GM13976 (cell line): ENCODE results near the gene SHC3.

Source experiments
- DNase-seq: peaks from one replicate; pipeline ENCODE4 v3.0.0; 2012; ENCODE audit warnings: low spot score
- in situ Hi-C: fragments of 300-500 bp; cut with MboI; formaldehyde crosslinking; loops from one replicate; pipeline ENCODE4 v1.12.0; 2022; ENCODE audit warnings: low sequenced_read_pairs, mixed read lengths, inconsistent platforms; ENCODE audit not compliant: unreplicated experiment
- TF ChIP-seq, protein P1 (sequence below): IDR thresholded peaks from 2 replicates; pipeline ENCODE4 v1.5.1; 2012; ENCODE audit warnings: borderline replicate concordance, mild to moderate bottlenecking; ENCODE audit not compliant: insufficient read depth; ENCODE audit errors: extremely low read depth, missing control alignments, control extremely low read depth

Gene SHC3

DNA sequence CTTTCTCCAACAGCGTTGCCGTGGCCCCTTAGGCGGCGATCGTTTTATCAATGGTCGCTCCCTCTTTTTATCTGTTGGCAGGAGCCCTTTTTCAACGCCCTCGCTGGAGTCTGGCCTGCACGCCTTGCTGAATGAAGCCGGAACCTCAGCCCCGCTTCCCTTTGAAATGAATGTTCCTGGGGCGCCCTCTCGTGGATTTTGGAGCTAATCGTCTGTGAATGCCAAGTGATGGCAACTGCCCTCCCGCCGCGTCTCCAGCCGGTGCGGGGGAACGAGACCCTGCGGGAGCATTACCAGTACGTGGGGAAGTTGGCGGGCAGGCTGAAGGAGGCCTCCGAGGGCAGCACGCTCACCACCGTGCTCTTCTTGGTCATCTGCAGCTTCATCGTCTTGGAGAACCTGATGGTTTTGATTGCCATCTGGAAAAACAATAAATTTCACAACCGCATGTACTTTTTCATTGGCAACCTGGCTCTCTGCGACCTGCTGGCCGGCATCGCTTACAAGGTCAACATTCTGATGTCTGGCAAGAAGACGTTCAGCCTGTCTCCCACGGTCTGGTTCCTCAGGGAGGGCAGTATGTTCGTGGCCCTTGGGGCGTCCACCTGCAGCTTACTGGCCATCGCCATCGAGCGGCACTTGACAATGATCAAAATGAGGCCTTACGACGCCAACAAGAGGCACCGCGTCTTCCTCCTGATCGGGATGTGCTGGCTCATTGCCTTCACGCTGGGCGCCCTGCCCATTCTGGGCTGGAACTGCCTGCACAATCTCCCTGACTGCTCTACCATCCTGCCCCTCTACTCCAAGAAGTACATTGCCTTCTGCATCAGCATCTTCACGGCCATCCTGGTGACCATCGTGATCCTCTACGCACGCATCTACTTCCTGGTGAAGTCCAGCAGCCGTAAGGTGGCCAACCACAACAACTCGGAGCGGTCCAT lies 177.4 kb downstream of the SHC3 start:
- in situ Hi-C loops, result loop anchor here (10.0 kb wide), 1 partner anchor 406 kb away; no protein-coding TSS in a partner anchor
- TF ChIP-seq, protein P1, sequence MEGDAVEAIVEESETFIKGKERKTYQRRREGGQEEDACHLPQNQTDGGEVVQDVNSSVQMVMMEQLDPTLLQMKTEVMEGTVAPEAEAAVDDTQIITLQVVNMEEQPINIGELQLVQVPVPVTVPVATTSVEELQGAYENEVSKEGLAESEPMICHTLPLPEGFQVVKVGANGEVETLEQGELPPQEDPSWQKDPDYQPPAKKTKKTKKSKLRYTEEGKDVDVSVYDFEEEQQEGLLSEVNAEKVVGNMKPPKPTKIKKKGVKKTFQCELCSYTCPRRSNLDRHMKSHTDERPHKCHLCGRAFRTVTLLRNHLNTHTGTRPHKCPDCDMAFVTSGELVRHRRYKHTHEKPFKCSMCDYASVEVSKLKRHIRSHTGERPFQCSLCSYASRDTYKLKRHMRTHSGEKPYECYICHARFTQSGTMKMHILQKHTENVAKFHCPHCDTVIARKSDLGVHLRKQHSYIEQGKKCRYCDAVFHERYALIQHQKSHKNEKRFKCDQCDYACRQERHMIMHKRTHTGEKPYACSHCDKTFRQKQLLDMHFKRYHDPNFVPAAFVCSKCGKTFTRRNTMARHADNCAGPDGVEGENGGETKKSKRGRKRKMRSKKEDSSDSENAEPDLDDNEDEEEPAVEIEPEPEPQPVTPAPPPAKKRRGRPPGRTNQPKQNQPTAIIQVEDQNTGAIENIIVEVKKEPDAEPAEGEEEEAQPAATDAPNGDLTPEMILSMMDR, result peak; percentile 59
- DNase-seq, result peak; percentile 84

DNA sequence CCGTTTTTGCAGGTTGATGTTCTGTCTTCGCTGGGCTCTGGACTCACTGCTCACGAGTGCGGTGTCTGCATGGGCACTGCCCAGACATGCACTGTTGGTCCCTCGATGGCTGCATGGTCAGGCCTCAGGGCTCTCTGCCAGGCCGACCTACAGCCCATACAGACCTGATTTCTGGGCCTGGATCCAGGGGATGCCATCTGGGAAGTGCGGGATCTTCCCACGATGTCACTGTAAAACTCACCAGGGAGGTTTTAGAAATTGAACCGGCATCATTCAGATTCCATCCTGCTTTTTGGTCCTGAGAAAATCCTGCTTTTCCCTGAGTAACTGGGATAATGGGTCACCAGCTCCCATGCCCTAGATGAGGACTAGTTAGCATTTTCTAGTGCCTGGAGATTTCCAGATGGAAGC lies 178.2 kb downstream of the SHC3 start:
- DNase-seq, result no peak
- TF ChIP-seq, protein P1, result no peak
- in situ Hi-C loops, result loop anchor here (10.0 kb wide), 1 partner anchor 406 kb away; no protein-coding TSS in a partner anchor

DNA sequence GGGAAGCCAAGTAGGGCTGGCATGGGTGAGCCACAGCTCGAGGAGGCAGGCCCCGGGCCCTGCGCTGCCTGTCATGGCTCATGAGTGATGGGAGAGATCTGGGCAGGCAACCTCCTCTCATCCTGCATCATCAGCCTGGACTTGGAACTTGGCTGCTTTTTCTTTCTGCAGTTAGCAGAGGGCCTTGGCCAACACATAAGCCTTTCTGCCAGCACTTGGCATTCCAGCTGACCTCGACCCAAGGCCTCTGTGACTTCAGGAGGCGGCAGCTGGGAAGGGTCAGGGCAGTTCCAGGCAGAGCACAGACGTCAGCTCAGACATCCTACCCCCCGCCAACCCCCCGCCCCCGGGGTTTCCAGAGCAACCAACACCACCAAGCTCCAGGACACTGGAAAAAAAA lies 179.7 kb downstream of the SHC3 start:
- DNase-seq, result no peak

DNA sequence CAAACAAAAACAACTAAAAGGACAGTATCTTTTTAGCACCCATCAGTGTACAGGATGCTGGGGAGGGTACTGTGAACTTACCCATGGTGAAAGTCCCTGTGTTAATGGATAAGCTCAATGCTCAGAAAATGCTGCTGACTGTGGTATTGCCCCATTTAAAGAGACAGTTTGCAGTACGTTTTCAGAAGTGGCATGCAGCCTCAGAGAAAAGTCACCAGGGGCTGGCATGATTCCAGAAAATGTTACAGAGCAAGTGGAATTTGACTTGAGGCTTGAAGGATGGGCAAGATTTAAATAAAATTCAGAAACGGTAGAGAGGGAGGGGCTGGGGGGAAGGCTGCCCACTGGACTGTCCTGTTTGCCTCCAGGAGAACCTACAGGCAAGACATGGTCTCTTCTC lies 180.1 kb downstream of the SHC3 start:
- no peak for DNase-seq
- in situ Hi-C loops, result no loop called here

More for the DNA sequence above, 179.7 kb downstream of the SHC3 start:
- TF ChIP-seq, protein P1, result no peak
- in situ Hi-C loops, result no loop called here

DNA sequence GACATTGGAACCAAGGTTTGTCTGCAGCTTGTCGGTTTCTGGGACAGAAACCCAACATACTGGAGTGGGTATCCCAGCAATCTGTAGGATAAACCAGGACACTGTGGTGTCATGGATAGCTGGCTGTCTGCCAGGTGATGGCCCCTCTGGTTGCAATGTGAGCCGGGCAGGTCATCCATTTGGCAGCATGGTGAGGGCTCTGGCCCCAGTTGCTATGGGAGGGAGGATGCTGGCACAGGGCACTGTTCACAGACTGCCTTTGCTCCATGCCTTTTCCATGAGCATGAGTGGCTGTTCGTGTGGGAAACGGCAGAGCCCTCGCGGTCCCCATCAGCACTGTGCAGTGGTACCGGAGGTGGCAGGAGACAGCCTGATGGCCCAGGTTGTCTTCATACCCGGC lies 181.0 kb downstream of the SHC3 start:
- TF ChIP-seq, protein P1, result no peak
- no peak for DNase-seq
- in situ Hi-C loops, result no loop called here

More for the DNA sequence above, 180.1 kb downstream of the SHC3 start:
- TF ChIP-seq, protein P1, result no peak

DNA sequence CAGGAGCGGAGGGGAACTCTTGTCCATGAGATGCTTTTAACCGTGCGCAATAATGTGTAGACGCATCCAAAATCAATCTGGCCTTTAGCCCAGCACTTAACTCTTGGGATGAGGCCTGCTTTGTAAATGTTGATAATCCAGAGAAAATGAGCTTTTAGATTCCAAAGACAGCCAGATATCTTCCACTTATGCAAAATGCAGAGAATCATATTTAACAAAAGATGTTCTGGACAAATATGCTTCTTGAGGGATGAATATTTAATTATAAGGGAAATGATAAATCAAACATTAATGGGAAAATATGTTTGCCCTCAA lies 181.7 kb downstream of the SHC3 start:
- in situ Hi-C loops, result no loop called here
- DNase-seq, result no peak
- TF ChIP-seq, protein P1, result no peak
